Head of caudate nucleus (tissue), 42 donors: ENCODE measurements around the gene ZNF471.
A peak's percentile ranks its signal among the peaks of the same experiment; 100 is the strongest.

Source experiments
- DNase-seq, 42 donors: peaks; one replicate each; pipeline versions ENCODE4 v3.0.0 to v3.0.0-alpha.2; 2020 to 2021; ENCODE audit warnings: mixed read lengths in 7 of 42
- intact Hi-C: fragments of 100-400 bp; cut with DNase I; formaldehyde crosslinking; loops from one replicate; pipeline ENCODE4 v1.15.0; 2022

Gene ZNF471

DNA sequence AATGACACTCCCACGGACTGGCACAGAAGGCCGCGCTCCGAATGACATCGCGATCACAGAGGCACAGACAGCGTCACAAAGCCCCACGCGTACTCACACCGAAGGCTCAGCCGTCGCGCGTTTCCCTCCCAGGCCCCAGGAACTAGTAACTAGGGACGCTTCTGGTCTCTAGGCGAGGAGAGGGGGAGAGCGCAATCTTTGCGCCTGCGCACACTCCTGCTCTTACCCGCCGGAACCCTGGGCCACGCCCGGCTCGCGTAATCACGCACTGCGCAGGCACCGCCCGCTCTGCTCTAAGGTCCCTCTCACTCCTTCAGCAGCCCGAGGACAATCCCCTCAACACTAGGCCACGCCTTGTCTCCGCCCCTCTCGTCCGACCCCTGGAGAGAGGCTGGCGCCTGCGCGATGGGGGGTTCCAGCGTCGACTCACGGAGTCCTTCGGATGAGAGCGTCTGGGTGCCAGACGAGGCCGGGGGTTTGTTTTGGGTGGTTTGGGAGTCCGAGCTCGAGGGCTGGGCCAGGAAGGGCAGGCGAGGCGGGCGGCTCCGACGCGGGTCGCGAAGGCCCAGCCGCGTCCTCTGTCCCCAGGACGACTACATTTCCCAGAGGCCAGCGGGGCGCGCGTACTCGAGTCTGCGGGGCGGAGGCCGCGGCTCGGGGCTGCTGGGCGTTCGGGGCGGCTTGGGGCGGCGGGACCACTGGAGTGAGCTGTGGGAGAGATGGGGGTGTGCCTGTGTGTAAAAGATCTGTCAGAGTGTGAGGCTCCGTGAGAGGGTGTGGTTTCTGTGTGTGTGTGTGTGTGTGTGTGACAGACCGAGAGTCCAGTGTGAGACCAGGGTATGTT lies at the start of gene ZNF471:
ZNF471 (plus strand) TSS at position 410 of the 844 bp plus-strand sequence. CDS start 3,717 bp downstream, outside the sequence.
- intact Hi-C loops: loop anchor here (1.0 to 2.0 kb wide), 2 partner anchors 31 kb away; partner anchors contain the start of genes ZFP28 and ZNF667
- DNase-seq: peak; percentile 97 to 100 (median 99)

DNA sequence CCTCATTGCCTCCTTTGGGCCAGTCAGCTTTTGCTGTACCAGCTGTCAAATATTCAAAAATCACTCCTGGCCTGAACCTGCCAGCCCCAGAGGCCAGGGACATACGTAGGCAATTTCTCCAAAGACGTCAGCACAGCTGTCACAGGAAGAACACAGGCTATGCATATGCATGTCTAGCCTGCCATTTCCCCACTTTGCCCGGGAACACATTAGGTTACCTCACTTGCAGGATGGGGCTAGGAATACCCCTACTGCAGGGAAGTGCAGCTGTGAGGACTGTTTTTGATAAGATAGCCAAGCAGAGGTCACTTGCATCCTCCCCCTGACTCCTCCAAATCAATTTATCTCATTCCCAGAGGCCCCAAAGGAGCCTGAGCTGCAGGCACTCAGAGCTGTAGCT lies 33.3 kb upstream of the ZNF471 start:
- DNase-seq: no peak
- intact Hi-C loops: loop anchor here (10.0 kb wide), 1 partner anchor 70 kb away; the partner anchor contains the start of gene ZNF583

DNA sequence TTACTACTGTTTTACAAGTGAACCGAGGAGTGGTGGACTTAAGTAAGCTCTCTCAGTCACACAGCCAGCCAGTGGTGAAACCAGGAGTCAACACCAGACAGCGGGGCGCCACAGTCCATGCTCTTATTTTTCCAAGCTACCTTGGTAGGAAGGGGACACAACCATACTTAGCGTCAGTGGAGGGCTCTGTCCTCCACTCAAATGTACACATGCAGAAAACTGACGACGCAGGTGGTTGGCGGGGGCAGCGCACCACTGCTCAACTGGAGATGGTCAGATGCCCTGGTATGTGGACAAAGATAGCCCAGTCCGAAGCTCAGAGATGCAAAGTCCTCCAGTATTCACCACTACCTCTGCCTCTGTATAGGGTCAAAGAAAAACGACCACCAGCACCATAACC lies 31.6 kb upstream of the ZNF471 start:
- intact Hi-C loops: loop anchor here (2.0 to 10.0 kb wide), 2 partner anchors 31 to 71 kb away; partner anchors contain the start of genes ZNF471 and ZNF583
- peak in 7 of 42 donors; percentile 4 to 32 (median 12) for DNase-seq

DNA sequence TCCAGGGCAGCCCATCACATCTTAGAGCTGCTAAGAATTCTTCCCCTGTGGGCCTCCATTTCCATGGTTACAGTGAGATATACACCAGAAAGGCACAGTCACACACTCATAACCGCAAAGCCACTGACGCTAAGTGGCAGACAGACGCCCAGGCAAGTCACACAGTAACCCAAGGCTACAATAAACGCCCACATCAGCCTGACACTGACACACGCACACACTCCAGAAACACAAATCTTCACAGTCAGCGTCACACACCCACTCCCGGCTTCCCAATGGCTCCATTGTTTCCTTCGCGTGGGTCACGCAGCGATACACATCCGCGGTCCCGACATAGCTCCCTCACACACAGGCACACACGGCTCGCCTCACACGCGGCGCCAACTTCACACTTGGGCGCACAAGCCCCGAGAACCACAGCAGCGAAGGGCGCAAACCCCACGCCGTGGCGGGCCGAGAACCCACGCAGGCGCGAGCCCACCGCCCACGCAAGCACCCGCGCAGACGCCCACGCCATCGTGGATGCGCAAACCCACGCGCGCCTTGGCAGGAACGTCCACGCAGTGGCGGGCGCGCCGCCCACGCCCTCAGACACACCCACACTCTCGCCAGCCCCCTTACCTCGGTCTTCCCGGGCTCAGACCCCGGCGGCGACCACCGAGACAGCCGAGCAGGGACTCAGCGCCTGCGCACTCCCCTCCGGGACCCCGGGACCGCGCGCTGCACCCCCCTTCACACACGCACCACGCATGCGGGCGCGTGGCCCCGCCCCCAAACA lies 30.8 kb upstream of the ZNF471 start, which contains the start of gene ZNF667:
ZNF667 (minus strand) TSS at position 695 of the 778 bp plus-strand sequence. CDS start 14,975 bp downstream, outside the sequence.
- intact Hi-C loops: loop anchor here (2.0 to 10.0 kb wide), 2 partner anchors 30 to 72 kb away; partner anchors contain the start of genes ZNF471 and ZNF583
- peak; percentile 54 to 93 (median 76) for DNase-seq

DNA sequence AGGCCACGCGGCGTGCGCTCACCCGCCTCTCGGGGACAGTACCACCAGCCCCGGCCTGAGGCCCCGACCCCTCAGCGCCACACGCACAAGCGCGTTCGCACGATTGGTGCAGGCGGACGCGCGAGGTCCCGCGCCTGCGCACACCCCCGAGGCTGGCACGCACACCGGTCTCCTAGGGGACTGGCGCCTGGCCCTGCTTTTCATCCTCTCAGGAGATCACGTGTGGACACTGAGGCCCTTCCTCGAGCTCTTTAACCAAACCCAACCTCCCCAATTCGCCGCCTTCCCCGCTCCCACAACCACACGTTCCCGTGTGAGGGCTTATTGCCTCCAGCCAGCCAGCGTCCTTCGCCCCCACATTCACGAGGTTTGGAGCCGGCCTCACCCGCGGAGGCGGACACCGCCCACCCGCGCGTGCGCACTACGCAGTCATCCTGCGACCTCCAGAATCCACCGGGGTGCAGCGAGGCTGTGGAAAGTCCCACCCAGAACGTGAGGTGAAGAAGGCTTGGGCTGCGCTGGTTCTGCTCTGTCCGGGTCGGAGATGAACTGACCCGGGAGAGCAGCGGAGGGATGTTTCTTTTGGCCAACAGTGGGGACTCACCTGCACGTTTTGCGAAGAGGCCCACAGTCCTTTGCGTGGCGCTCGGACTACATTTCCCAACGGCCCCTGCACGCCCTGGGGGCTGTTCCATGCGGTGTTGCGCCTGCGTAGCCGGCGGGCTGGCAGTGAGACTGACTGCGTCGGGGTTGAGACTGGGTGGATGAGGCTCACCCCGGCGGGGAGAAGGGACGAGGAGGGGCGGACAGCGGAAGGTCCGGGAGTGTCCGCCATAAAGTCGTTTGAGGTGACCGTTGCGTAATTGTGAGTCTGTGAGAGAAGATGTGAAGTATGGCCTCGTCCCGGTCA lies 30.0 kb upstream of the ZNF471 start:
- intact Hi-C loops: loop anchor here (2.0 to 10.0 kb wide), 2 partner anchors 29 to 73 kb away; partner anchors contain the start of genes ZNF471 and ZNF583
- DNase-seq: peak; percentile 87 to 98 (median 94)

DNA sequence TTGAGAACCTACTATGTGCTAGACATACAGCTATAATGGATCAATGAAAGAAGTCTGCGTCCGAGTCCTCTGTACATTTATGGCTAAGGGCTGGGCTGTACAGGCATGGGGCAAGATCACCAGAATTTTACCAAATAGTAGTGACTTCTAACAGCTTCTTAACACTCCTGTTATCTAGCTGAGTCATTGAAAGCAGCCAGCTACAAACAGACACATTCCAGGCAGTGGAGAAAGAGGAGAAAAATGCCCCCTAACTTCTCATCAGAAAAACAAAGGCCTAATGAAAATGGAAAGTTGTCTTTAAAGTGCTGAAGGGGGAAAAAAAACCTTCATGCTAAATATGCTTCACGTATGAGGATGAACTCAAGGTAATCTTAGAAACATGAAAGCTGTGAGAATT lies 16.3 kb upstream of the ZNF471 start:
- intact Hi-C loops: no loop called here
- no peak for DNase-seq

DNA sequence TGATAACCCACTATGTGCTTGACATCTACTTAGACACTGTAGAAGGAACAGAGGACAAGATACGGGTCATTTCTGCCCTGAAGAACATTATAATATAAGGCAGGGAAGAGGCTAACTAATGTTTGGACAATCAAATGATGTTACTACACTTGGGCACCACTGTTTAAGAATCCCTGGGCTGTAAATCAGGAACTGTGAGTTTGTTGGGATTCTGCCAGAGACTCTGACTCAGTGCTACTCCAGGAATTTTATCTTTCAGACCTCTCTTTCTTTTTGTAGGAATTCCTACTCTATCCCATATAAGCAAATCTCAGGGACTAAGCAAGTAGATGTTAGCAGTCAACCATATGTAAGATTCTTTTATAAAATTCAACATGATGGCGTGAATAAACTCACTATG lies 3.1 kb upstream of the ZNF471 start:
- no peak for DNase-seq
- intact Hi-C loops: no loop called here

DNA sequence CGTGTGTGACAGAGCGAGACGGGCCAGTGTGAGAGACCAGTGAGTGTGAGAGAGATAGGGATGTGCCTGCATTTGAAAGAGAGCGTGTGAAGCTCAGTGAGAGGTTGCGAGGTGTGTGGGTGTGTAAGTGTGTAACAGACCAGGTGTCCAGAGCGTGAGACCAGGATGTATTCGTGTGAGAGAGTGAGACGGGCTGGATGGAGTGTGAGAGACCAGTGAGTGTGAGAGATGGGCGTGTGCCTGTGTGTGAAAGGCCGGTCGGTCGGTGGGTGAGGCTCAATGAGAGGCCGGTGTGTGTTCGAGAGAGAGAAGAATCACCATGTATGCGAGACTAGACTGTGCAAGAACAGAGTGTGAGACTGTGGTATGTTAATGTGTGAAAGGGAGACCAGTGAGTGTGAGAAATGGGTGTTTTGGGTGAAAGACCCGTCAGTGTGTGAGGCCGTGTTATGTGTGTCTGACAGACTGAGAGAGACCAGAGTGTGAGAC lies 679 bp downstream of the ZNF471 start:
- peak in 5 of 42 donors; percentile 2 to 45 (median 28) for DNase-seq

DNA sequence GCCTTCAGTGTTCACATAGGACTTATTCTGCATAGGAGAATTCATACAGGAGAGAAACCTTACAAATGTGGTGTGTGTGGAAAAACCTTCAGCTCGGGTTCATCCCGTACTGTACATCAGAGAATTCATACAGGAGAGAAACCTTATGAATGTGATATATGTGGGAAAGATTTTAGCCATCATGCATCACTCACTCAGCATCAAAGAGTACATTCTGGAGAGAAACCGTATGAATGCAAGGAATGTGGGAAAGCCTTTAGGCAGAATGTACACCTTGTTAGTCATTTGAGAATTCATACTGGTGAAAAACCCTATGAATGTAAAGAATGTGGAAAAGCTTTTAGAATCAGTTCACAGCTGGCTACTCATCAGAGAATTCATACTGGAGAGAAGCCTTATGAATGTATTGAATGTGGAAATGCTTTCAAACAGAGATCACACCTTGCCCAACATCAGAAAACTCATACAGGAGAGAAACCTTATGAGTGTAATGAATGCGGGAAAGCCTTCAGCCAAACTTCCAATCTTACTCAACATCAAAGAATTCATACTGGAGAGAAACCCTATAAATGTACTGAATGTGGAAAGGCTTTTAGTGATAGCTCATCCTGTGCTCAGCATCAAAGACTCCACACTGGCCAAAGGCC lies 17.7 kb downstream of the ZNF471 start:
- no peak for DNase-seq
- intact Hi-C loops: no loop called here

More for the DNA sequence above, 679 bp downstream of the ZNF471 start:
- intact Hi-C loops: no loop called here

DNA sequence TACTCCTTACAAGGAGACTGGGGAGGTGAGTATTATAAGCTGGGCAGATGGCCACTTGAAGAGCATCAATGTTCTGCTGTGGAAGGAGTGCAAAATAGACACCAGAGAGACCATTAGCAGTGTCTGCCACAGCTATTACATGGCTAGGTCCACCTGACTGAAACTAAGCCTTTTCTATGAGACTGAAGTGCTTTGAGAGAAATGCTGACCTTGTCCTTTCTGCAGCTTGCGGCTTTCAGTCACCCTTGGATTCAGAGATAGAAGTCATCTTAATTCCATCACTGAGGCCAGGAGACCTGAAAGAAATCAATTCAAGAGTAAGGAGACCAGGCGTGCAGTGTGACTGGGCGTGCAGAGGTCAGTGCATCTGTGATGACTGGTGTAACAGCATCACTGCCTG lies 29.8 kb downstream of the ZNF471 start:
- no peak for DNase-seq
- intact Hi-C loops: loop anchor here (10.0 kb wide), 1 partner anchor 133 kb away; the partner anchor contains the start of gene ZNF583

DNA sequence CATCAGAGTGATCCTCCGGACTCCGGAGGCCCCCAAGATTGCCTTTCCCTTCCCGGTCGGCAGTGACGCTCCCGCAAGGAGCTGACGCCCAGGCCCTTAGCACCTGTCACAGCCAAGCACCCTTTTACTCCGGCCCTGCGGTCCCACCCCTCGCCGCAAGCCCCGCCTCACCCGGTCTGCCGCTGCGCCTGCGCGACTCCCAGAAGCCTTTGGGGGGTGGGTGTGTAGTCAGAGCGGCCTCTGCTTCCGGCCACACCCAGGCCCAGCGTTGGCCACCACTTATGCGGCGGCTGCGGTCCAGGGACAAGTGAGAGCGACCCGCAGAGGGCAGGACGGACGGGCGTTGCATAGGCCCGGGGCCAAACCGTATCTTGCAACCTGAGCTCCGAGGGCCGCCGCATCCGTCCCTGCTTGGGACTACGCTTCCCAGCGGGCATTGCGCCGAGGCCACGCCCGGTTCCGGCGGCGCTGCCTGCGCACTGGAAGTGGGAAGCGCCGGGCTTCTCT lies 30.7 kb downstream of the ZNF471 start:
- intact Hi-C loops: loop anchor here (1.0 to 10.0 kb wide), 2 partner anchors 31 to 134 kb away; partner anchors contain the start of genes ZNF471 and ZNF583
- DNase-seq: peak; percentile 84 to 99 (median 96)

DNA sequence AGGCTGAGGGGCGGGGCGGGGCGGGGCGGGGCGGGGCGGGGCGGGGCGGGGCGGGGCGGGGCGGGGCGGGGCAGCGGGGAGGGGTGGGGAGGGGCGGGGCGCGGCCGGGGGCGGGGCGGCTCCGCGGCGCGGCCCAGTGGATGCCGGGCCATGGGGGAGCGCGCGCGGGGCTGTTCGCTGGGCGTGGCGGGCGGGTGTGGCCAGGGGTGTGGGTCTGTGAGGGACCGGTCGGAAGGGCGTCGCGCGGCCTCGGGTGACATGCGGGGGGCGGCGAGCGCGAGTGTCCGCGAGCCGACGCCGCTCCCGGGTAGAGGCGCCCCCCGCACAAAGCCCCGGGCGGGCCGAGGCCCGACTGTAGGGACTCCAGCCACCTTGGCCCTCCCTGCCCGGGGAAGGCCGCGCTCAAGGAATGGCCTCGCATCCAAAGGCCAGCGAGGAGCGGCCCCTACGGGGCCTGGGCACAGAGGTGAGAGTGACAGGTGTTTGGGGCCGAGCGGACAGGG lies 31.2 kb downstream of the ZNF471 start, which contains the start of gene ZFP28:
ZFP28 (plus strand) TSS at position 188 of the 503 bp plus-strand sequence; CDS start at position 259, 71 bp downstream.
- intact Hi-C loops: loop anchor here (1.0 to 10.0 kb wide), 2 partner anchors 32 to 134 kb away; partner anchors contain the start of genes ZNF471 and ZNF583
- peak in 13 of 42 donors; percentile 34 to 86 (median 81) for DNase-seq

DNA sequence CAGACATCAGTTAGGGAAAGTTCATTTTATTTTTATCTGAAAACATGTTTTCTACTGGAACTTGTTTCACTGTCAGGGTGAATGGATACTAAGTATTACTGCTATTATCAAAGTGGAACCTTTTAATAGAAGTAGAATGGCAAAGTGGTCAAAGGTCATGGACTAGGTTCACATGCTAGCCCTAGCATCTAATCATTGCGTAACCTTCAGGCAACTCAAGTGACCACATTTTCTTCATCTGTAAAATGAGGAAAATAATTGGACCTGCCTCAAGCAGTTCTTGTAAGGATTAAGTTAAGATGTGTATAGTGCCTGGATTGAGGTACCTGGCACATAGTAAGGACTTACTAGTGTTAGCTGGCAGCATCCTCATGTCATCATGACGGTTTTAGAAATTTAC lies 36.1 kb downstream of the ZNF471 start:
- no peak for DNase-seq
- intact Hi-C loops: no loop called here

DNA sequence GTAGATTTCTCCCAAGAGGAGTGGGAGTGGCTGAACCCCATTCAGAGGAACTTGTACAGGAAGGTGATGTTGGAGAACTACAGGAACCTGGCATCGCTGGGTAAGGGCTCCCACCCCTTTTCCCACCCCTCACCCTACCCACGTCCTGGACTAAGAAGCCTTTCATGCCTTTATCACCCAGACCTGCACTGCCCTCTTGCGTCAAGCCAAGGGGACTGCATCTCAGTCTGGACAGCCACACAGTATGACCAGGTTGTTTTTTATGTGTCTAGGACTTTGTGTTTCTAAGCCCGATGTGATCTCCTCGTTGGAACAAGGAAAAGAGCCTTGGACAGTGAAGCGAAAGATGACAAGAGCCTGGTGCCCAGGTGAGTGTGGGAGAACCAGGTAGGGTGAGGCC lies 39.9 kb downstream of the ZNF471 start:
- peak in 1 of 42 donors; percentile 20 for DNase-seq
- intact Hi-C loops: no loop called here

DNA sequence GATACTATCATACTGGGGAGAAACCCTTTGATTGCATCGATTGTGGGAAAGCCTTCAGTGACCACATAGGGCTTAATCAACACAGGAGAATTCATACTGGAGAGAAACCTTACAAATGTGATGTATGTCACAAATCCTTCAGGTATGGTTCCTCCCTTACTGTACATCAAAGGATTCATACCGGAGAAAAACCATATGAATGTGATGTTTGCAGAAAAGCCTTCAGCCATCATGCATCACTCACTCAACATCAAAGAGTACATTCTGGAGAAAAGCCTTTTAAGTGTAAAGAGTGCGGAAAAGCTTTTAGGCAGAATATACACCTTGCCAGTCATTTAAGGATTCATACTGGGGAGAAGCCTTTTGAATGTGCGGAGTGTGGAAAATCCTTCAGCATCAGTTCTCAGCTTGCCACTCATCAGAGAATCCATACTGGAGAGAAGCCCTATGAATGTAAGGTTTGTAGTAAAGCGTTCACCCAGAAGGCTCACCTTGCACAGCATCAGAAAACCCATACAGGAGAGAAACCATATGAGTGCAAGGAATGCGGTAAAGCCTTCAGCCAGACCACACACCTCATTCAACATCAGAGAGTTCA lies 46.7 kb downstream of the ZNF471 start:
- DNase-seq: no peak
- intact Hi-C loops: no loop called here

DNA sequence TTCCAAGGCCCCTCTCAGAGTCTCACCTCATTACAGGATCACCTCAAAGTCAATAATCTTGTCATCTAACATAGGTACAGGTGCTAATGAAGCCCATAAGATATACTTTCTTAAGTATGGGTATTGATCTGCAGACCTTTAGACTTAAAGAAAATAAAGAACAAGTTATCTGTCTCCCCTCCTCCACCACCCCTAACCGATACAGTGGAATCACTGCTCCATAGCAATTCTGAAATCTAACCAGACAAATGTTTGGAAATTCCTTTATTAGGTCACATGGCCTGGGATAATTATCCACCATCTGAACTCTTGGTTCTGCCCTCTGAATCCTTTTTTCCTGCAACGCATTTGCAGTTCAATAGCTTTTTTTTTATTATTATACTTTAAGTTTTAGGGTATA lies 55.1 kb downstream of the ZNF471 start:
- intact Hi-C loops: no loop called here
- no peak for DNase-seq

DNA sequence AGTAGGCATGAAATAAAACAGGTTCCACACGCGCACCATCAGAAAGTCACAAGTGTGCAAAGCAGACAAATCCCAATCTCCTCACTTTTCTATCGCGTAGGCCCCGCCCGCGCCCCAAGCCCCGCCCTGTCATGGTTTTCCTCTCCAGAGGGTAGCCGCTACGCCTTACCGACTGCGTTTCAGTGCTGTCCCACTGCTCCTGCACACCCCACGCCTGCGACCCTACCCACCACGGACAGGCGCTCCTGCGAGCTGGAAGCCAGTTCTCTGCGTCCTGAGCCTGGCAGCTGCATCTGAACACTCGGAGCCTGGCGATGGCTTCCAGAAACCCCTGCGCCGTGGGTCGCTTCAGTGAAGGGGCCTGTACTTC lies 59.2 kb downstream of the ZNF471 start:
- peak; percentile 37 to 88 (median 72) for DNase-seq
- intact Hi-C loops: no loop called here
